Duodenal mucosa (tissue), 2 donors: Measurements from ENCODE around the gene ARHGAP18.
A peak's percentile ranks its signal among the peaks of the same experiment; 100 is the strongest.

Experiments used
- H3K27ac ChIP-seq: one replicate; pipeline ENCODE4 v1.7.0; 2013; ENCODE audit warnings: low read depth, low read length
- H3K27me3 ChIP-seq, 2 donors: one replicate each; pipeline ENCODE4 v1.7.0; 2013; ENCODE audit warnings: low read length in 2 of 2, control low read depth in 1 of 2; ENCODE audit not compliant: insufficient read depth in 2 of 2, control insufficient read depth in 1 of 2
- H3K36me3 ChIP-seq, 2 donors: one replicate each; pipeline ENCODE4 v1.7.0; 2013; ENCODE audit warnings: low read length in 2 of 2, control low read depth in 1 of 2; ENCODE audit not compliant: insufficient read depth in 2 of 2, control insufficient read depth in 1 of 2
- H3K4me1 ChIP-seq, 2 donors: one replicate each; pipeline ENCODE4 v1.7.0; 2013; ENCODE audit warnings: low read length in 2 of 2, control low read depth in 1 of 2; ENCODE audit not compliant: insufficient read depth in 2 of 2, control insufficient read depth in 1 of 2
- H3K4me3 ChIP-seq, 2 donors: one replicate each; pipeline ENCODE4 v1.7.0; 2013; ENCODE audit warnings: low read length in 2 of 2, low read depth in 1 of 2
- H3K9ac ChIP-seq, 2 donors: one replicate each; pipeline ENCODE4 v1.7.0; 2013; ENCODE audit warnings: low read length in 2 of 2, low read depth in 1 of 2
- H3K9me3 ChIP-seq, 2 donors: one replicate each; pipeline ENCODE4 v1.7.0; 2013; ENCODE audit warnings: low read length in 2 of 2, control low read depth in 1 of 2; ENCODE audit not compliant: control insufficient read depth in 1 of 2

Gene ARHGAP18, protein sequence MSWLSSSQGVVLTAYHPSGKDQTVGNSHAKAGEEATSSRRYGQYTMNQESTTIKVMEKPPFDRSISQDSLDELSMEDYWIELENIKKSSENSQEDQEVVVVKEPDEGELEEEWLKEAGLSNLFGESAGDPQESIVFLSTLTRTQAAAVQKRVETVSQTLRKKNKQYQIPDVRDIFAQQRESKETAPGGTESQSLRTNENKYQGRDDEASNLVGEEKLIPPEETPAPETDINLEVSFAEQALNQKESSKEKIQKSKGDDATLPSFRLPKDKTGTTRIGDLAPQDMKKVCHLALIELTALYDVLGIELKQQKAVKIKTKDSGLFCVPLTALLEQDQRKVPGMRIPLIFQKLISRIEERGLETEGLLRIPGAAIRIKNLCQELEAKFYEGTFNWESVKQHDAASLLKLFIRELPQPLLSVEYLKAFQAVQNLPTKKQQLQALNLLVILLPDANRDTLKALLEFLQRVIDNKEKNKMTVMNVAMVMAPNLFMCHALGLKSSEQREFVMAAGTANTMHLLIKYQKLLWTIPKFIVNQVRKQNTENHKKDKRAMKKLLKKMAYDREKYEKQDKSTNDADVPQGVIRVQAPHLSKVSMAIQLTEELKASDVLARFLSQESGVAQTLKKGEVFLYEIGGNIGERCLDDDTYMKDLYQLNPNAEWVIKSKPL

DNA sequence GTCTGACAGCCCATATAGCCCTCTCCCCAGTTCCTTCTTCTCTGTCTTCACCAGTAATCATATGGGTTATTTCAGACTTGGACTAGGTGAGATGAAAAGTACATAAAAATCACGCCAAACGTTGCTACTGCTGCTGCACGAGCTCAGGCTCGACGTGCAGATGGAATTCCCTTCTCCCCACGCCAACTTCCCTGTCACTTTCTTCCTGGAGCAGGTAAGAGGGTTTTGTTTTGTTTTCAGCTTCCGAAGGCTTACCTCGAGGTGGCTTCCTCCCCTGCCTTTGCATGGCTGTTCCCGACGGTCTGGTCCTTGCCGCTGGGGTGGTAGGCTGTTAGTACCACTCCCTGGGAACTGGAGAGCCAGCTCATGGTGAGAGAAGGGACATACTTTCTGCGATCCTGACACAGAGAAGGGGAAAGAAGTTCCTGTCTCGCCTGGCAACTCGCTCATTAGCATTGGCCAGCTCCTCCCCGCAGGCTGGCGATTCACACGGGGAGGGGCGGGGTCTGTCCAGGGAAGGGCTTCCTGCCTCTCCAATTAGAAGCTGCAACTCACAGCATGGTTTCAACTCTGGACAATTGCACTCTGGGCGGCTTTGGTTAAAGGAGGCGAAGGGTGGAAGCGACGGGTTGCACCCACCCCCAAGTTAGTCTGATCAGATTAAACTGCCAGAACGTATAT, at the start of gene ARHGAP18:
Gene ARHGAP18, minus strand, starts transcription at position 409 of the 681 bp plus-strand sequence. Its CDS starts 41 bp downstream, at position 368.
- H3K9me3 ChIP-seq, result no peaks in the 10 kb centered on the region
- peaks cover 15 to 16% of the 10 kb centered on the region in 2 donors for H3K4me1 ChIP-seq
- peak within 1 kb of the TSS; percentile 97 to 99 for H3K4me3 ChIP-seq
- H3K9ac ChIP-seq, result peak within 1 kb of the TSS; percentile 84 to 91
- peak within 1 kb of the TSS; percentile 79 for H3K27ac ChIP-seq
- H3K36me3 ChIP-seq, result no peaks in the 10 kb centered on the region
- no peaks in the 10 kb centered on the region for H3K27me3 ChIP-seq

DNA sequence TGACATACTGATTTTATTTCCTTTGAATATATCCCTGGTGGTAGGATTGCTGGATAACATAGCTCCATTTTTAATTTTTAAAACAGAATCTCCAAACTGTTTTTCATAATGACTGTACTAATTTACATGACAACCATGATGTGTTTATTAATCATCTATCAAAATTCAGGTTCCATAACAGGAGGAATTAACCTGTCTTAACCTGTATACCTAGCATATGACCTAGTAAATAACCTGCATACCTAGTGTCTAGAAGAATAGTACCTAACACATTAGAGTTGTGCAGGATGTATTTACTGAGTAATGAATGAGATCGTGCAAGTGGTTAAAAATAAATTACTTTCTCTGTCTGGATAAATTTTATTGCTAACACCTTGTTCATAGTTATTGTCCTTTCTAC, 45.8 kb upstream of the ARHGAP18 start:
- H3K27me3 ChIP-seq, result no peaks in the 10 kb centered on the region
- no peaks in the 10 kb centered on the region for H3K4me1 ChIP-seq
- H3K27ac ChIP-seq, result no peak overlapping the region
- no peaks in the 10 kb centered on the region for H3K9me3 ChIP-seq
- H3K36me3 ChIP-seq, result no peaks in the 10 kb centered on the region
- H3K4me3 ChIP-seq, result no peak overlapping the region
- H3K9ac ChIP-seq, result no peak overlapping the region

DNA sequence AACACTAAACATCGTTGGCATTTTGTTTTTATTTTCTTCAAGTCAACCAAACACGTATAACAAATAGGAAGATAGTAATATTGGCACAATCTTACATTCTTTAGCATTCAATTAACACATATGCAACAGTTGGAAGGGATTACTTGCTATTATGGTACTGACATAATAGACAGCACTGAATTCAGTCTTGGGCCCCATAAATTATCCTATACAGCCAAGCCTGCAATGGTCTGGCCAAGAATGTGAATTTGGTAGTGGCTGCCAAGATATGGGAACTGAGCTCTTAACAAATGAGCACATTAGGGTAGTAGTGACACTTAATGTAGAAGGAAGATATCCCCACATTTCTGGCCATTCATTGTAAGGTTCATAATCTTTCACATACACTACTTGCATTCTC, 44.8 kb upstream of the ARHGAP18 start:
- Histone ChIP-seq H3K27ac (no peak overlapping the region), H3K4me3 (no peak overlapping the region), H3K36me3 (no peaks in the 10 kb centered on the region), H3K27me3 (no peaks in the 10 kb centered on the region), H3K9ac (no peak overlapping the region), H3K4me1 (peaks cover 0 to 4% of the 10 kb centered on the region in 2 donors), H3K9me3 (no peaks in the 10 kb centered on the region)

DNA sequence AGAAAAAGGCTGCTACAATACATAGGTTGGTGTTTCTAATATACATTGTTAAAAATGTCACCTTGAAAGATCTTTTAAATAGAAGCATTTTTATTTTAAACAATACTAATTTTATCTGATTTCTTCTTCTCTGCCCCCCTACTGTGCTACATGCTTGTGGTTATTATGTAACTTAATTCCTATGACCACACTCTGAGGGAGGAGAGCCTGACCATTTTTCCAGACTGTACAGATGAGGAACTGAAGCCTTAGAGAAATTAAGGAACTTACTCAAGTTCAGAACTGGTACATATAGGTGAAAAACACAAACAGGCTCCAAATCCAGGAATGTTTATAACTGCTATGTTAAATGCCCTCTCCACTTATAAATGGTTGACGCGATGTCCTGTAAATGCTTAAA, 43.4 kb upstream of the ARHGAP18 start:
- Histone ChIP-seq H3K27me3 (no peaks in the 10 kb centered on the region), H3K4me1 (peaks cover 10 to 16% of the 10 kb centered on the region in 2 donors)

DNA sequence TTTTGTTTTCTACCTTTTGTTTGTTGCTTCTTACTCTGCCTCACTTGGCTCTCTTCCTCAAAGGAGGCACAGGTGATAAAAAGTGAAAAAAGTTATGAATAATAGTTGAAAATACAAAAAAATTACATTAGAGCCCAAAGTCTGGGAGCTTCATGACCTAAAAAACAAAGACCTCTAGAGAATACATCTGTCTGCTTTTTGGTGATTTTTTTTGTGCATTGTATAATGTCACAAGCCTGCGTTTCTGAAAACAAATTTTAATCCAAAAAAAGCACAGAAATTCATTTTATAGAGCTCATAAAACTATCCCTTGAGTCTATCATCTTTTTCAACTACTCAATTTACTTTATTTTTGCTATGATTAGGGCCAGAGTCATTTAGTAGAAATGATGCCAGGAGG, 41.4 kb upstream of the ARHGAP18 start:
- peaks cover 11 to 20% of the 10 kb centered on the region in 2 donors for H3K4me1 ChIP-seq
- no peak overlapping the region for H3K9ac ChIP-seq
- H3K36me3 ChIP-seq, result no peaks in the 10 kb centered on the region
- H3K27ac ChIP-seq, result no peak overlapping the region
- no peak overlapping the region for H3K4me3 ChIP-seq
- no peaks in the 10 kb centered on the region for H3K9me3 ChIP-seq
- no peaks in the 10 kb centered on the region for H3K27me3 ChIP-seq

More for the DNA sequence above, 43.4 kb upstream of the ARHGAP18 start:
- Histone ChIP-seq H3K27ac (no peak overlapping the region), H3K36me3 (no peaks in the 10 kb centered on the region), H3K9ac (no peak overlapping the region), H3K4me3 (no peak overlapping the region), H3K9me3 (no peaks in the 10 kb centered on the region)

DNA sequence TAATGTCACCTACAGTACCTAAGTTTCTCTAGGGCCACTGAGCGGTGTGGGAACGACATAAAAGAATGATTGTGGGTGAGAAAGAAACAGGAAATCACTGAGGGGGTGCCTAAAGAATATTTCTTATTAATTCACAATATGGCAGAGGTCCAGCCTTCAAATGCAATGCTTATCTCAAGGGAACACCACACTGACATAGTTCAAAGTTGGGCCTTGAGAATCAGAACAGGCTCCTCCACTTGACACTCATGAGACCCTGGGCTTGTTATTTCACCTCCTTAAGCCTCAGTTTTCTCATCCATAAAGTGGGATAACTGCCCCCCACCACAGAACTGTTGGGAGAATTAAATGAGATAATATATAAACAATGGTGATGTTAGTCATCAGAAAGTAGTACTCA, 40.4 kb upstream of the ARHGAP18 start:
- H3K27ac ChIP-seq, result no peak overlapping the region
- H3K9me3 ChIP-seq, result no peaks in the 10 kb centered on the region
- peaks cover 11 to 20% of the 10 kb centered on the region in 2 donors for H3K4me1 ChIP-seq
- H3K36me3 ChIP-seq, result no peaks in the 10 kb centered on the region
- no peak overlapping the region for H3K9ac ChIP-seq
- no peaks in the 10 kb centered on the region for H3K27me3 ChIP-seq
- H3K4me3 ChIP-seq, result no peak overlapping the region

DNA sequence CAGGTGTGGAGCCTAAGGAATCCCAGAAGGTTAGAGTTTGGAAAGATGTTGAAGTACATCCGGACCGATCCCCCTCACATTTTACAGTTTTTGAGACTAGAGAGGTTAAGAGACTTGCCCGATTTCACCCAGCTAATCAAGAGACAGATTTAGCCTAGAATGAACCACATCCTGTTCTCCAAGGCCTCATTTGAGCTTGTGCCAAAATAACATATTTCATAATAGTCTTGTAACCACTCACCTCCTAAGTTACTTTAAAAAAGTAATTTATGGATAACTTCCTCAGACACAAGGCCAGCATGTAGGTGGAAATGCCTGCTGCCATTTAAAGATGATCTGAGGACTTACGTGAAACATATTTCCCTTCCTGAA, 39.8 kb upstream of the ARHGAP18 start:
- H3K4me1 ChIP-seq, result peaks cover 11 to 20% of the 10 kb centered on the region in 2 donors
- no peaks in the 10 kb centered on the region for H3K36me3 ChIP-seq
- H3K27me3 ChIP-seq, result no peaks in the 10 kb centered on the region
- H3K27ac ChIP-seq, result peak overlapping the region; percentile 33
- H3K9ac ChIP-seq, result no peak overlapping the region
- no peak overlapping the region for H3K4me3 ChIP-seq
- no peaks in the 10 kb centered on the region for H3K9me3 ChIP-seq

DNA sequence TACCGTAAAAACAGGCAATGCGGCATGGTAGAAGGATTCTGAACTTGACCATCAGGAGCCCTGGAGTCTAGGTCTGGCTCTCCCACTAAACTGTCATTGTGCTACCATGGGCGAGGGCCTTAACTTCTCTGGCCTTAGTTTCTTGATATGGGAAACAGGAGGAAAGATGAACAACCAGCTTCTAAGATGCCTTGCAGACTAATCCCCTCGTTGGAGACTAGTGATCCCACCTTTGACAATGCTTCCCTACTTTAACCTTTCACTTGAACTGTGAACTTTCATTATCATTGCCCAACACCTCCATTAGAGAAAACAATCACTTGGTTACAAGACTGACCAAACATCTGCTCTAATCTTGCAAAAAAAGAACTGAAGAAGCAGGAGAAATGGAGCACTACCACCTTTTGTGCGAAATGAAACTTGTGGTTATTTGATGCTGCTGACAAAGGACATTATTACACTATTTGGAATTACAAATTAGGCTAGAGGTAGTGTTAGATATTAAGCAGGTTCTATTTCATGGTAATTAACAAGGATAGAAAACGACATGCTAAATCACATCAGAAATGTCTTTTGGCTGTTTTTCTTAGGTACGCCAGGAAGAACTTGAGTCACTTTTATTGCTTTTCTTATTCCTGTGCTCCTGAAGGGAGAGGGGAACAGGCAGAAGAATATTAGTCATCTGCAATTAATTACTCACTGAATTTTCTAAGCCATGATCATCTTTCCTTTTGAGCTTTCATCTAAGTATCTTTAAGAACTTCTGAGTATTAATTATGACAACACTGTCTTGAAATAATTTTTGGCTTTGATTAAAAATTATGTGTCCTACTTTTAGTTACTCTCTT, 39.1 kb upstream of the ARHGAP18 start:
- Histone ChIP-seq H3K27ac (peak overlapping the region; percentile 33), H3K4me1 (peaks cover 11 to 20% of the 10 kb centered on the region in 2 donors)

DNA sequence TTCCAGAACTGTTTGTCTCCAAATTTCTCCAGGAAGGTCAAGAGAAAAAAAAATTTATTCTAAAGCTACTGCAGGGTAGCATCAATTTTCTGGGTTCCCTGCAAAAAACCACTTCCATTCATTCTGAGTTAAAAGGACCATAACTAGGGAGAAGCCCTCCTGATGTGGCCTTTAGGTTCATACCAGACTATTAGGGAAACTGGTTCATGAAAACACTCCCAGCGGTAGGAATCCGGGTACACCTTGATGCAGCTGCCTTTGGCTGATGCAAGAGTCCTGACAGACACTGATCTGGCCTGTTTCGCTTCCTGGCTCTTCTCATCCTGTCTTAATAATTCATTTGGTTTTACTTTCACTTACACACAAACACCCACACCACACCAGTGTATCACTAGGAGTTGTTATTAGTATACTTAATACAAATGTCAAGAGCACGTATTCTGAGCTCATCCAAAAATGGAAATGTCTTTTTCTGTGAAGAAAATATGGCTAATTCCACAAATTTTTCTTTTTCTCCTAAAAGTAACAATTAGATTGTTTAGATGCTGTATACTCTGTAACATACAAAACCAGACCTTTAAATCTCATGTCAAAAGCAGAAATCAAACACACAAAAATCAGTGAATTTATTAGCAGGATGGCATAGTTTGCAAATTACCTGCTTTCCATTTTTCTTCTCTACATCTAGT, 38.4 kb upstream of the ARHGAP18 start:
- Histone ChIP-seq H3K36me3 (no peaks in the 10 kb centered on the region), H3K4me1 (peaks cover 11 to 20% of the 10 kb centered on the region in 2 donors), H3K4me3 (peak overlapping the region in 1 of 2 donors; percentile 26), H3K9ac (no peak overlapping the region), H3K27me3 (no peaks in the 10 kb centered on the region), H3K27ac (no peak overlapping the region), H3K9me3 (no peaks in the 10 kb centered on the region)

More for the DNA sequence above, 39.1 kb upstream of the ARHGAP18 start:
- no peaks in the 10 kb centered on the region for H3K36me3 ChIP-seq
- H3K9ac ChIP-seq, result no peak overlapping the region
- no peaks in the 10 kb centered on the region for H3K27me3 ChIP-seq
- H3K4me3 ChIP-seq, result peak overlapping the region in 1 of 2 donors; percentile 16
- no peaks in the 10 kb centered on the region for H3K9me3 ChIP-seq
